ENCODE results near the gene ARHGEF28. TPM values are rescaled to one million over a fixed set of nuclear protein-coding genes. Genes with fewer than 3 reads are reported as not detected.

ARHGEF28 gene
- total RNA-seq, 1 donor from 2014 or later, result 66.1 TPM

GRCh38 chr5:73719632-73720031 is 93.6 kb downstream of the ARHGEF28 start:
- Histone ChIP-seq H3K27me3 (ENCODE audit: control insufficient read depth, insufficient read depth, low read length) (no peaks in the 10 kb centered on the region), H3K36me3 (ENCODE audit: control insufficient read depth, insufficient read depth, low read length) (no peaks in the 10 kb centered on the region), H3K4me3 (ENCODE audit: low read depth, low read length) (no peak overlapping the region)
- no peak for TF ChIP-seq CTCF (IDR thresholded peaks at IDR 0.05; ENCODE audit: insufficient read depth, low read length, poor library complexity, severe bottlenecking)
- no peak for DNase-seq (ENCODE audit: low read depth)

GRCh38 chr5:73722231-73722630 is 96.2 kb downstream of the ARHGEF28 start:
- H3K27me3 ChIP-seq (ENCODE audit: control insufficient read depth, insufficient read depth, low read length), result no peaks in the 10 kb centered on the region
- no peaks in the 10 kb centered on the region for H3K36me3 ChIP-seq (ENCODE audit: control insufficient read depth, insufficient read depth, low read length)
- no peak overlapping the region for H3K4me3 ChIP-seq (ENCODE audit: low read depth, low read length)
- no peak for DNase-seq (ENCODE audit: low read depth)
- TF ChIP-seq CTCF (IDR thresholded peaks at IDR 0.05; ENCODE audit: insufficient read depth, low read length, poor library complexity, severe bottlenecking), result no peak

- no peak for TF ChIP-seq CTCF (IDR thresholded peaks at IDR 0.05; ENCODE audit: insufficient read depth, low read length, poor library complexity, severe bottlenecking)
- DNase-seq (ENCODE audit: low read depth), result no peak
- Histone ChIP-seq H3K4me3 (ENCODE audit: low read depth, low read length) (no peak overlapping the region), H3K27me3 (ENCODE audit: control insufficient read depth, insufficient read depth, low read length) (no peaks in the 10 kb centered on the region), H3K36me3 (ENCODE audit: control insufficient read depth, insufficient read depth, low read length) (no peaks in the 10 kb centered on the region)
Measured at GRCh38 chr5:73726071-73726470, 100.1 kb downstream of the ARHGEF28 start.

GRCh38 chr5:73726606-73727231 is 100.7 kb downstream of the ARHGEF28 start:
- no peak overlapping the region for H3K4me3 ChIP-seq (ENCODE audit: low read depth, low read length)
- no peaks in the 10 kb centered on the region for H3K27me3 ChIP-seq (ENCODE audit: control insufficient read depth, insufficient read depth, low read length)
- no peak for DNase-seq (ENCODE audit: low read depth)
- H3K36me3 ChIP-seq (ENCODE audit: control insufficient read depth, insufficient read depth, low read length), result no peaks in the 10 kb centered on the region
- TF ChIP-seq CTCF (IDR thresholded peaks at IDR 0.05; ENCODE audit: insufficient read depth, low read length, poor library complexity, severe bottlenecking), result no peak

- Histone ChIP-seq H3K27me3 (ENCODE audit: control insufficient read depth, insufficient read depth, low read length) (no peaks in the 10 kb centered on the region), H3K36me3 (ENCODE audit: control insufficient read depth, insufficient read depth, low read length) (no peaks in the 10 kb centered on the region), H3K4me3 (ENCODE audit: low read depth, low read length) (no peak overlapping the region)
- no peak for DNase-seq (ENCODE audit: low read depth)
- no peak for TF ChIP-seq CTCF (IDR thresholded peaks at IDR 0.05; ENCODE audit: insufficient read depth, low read length, poor library complexity, severe bottlenecking)
Measured at GRCh38 chr5:73727470-73727869, 101.5 kb downstream of the ARHGEF28 start.

Data from kidney epithelial cell (primary cell).